Retinal pigment epithelial cell (primary cell): Measurements from ENCODE around the gene ZBTB16.

Experiments used
- DNase-seq: peaks from one replicate; pipeline ENCODE4 v3.0.0-alpha.2; 2010; ENCODE audit warnings: low read depth
- H3K4me3 ChIP-seq: 2 replicates; pipeline ENCODE4 v1.5.1; 2011; ENCODE audit warnings: mild to moderate bottlenecking, low read length, control low read depth, moderate library complexity
- CTCF ChIP-seq: conservative IDR thresholded peaks from 2 replicates; pipeline ENCODE4 v1.5.1; 2011; ENCODE audit warnings: low read depth, low read length, control low read depth, inconsistent platforms

The ZBTB16 gene

GRCh38 chr11:114070464-114071139, 11.1 kb downstream of the ZBTB16 start:
- no peak overlapping the region for H3K4me3 ChIP-seq
- no peak for TF ChIP-seq CTCF
- DNase-seq = no peak

- no peak for TF ChIP-seq CTCF
- H3K4me3 ChIP-seq = no peak overlapping the region
- DNase-seq = no peak
Observed at GRCh38 chr11:114073007-114073827, 13.7 kb downstream of the ZBTB16 start.

- no peak for DNase-seq
- no peak overlapping the region for H3K4me3 ChIP-seq
- TF ChIP-seq CTCF = no peak
Observed at GRCh38 chr11:114073828-114074381, 14.4 kb downstream of the ZBTB16 start.

- DNase-seq = no peak
Observed at GRCh38 chr11:114074546-114075343, 15.2 kb downstream of the ZBTB16 start.

GRCh38 chr11:114075344-114075610, 15.8 kb downstream of the ZBTB16 start:
- no peak overlapping the region for H3K4me3 ChIP-seq
- TF ChIP-seq CTCF = no peak
- DNase-seq = no peak

More at GRCh38 chr11:114074546-114075343, 15.2 kb downstream of the ZBTB16 start:
- no peak for TF ChIP-seq CTCF
- H3K4me3 ChIP-seq = no peak overlapping the region

GRCh38 chr11:114075891-114076441, 16.5 kb downstream of the ZBTB16 start:
- H3K4me3 ChIP-seq = no peak overlapping the region
- DNase-seq = no peak
- peak; percentile 73 for TF ChIP-seq CTCF
